ENCODE data around the gene PCLO. TPM values are rescaled to one million over a fixed set of nuclear protein-coding genes. Genes with fewer than 3 reads are reported as not detected.
A peak's percentile ranks its signal among the peaks of the same experiment; 100 is the strongest.

PCLO gene
- total RNA-seq, 1 experiment from 2014 or later: 3.1 TPM

GRCh38 chr7:83156006-83156405 lies 6.7 kb downstream of the PCLO start:
- Histone ChIP-seq H3K56ac (ENCODE audit: insufficient read length, low read depth, low read length) (no peak overlapping the region), H3K9ac (ENCODE audit: extremely low read depth, insufficient read length, low read length) (no peak overlapping the region), H4K91ac (ENCODE audit: insufficient read length, low read depth, low read length) (no peak overlapping the region), H3K27ac (ENCODE audit: insufficient read length, low read depth, low read length) (no peak overlapping the region), H2BK20ac (ENCODE audit: low read depth, low read length, poor library complexity, severe bottlenecking) (no peak overlapping the region), H3K4me2 (ENCODE audit: insufficient read depth, insufficient read length, low read length) (no peak overlapping the region), H4K5ac (ENCODE audit: insufficient read length, low read depth, low read length) (no peak overlapping the region), H2BK12ac (ENCODE audit: insufficient read length, low read depth, low read length) (no peak overlapping the region), H3K23me2 (ENCODE audit: insufficient read length, low read depth, low read length, poor library complexity, severe bottlenecking) (no peaks in the 10 kb centered on the region), H3K23ac (ENCODE audit: insufficient read length, low read depth, low read length) (no peak overlapping the region), H3K4ac (ENCODE audit: low read depth, low read length) (no peak overlapping the region), H4K8ac (replicated peaks; ENCODE audit: insufficient read length, low read depth, low read length) (no peak overlapping the region), H2AFZ (ENCODE audit: low read length) (no peak overlapping the region), H4K20me1 (ENCODE audit: control insufficient read depth, insufficient read depth, insufficient read length) (no peaks in the 10 kb centered on the region), H3K9me3 (ENCODE audit: control insufficient read depth, low read depth, low read length) (no peaks in the 10 kb centered on the region), H3K14ac (ENCODE audit: insufficient read depth, low read length) (no peak overlapping the region), H2BK5ac (ENCODE audit: insufficient read length, low read length) (no peak overlapping the region), H3K79me2 (ENCODE audit: insufficient read depth, low read length) (no peaks in the 10 kb centered on the region), H3K79me1 (ENCODE audit: insufficient read depth, low read depth, low read length, poor library complexity, severe bottlenecking) (no peaks in the 10 kb centered on the region), H3K18ac (ENCODE audit: insufficient read length, low read depth, low read length) (no peak overlapping the region), H3K27me3 (ENCODE audit: insufficient read depth, low read length) (no peaks in the 10 kb centered on the region), H3K4me1 (ENCODE audit: insufficient read depth, low read length) (no peaks in the 10 kb centered on the region), H3T11ph (ENCODE audit: low read length) (no peak overlapping the region), H2AK5ac (ENCODE audit: insufficient read length, low read length) (no peak overlapping the region), H2BK15ac (ENCODE audit: low read depth, low read length) (no peak overlapping the region), H2BK120ac (ENCODE audit: low read depth, low read length, poor library complexity, severe bottlenecking) (no peak overlapping the region)
- Mint-ChIP-seq H3K36me3 (ENCODE audit: insufficient read depth in 1 of 3, low read depth in 3 of 3) (peaks cover 9 to 19% (median 13%) of the 10 kb centered on the region in 3 experiments), H3K4me1 (peaks cover 6 to 7% of the 10 kb centered on the region in 2 experiments), H3K27me3 (ENCODE audit: low read depth) (no peaks in the 10 kb centered on the region), H3K27ac (peak overlapping the region in 2 of 3 experiments; percentile 5 to 33; a peak in 2 of 7 replicates), H3K4me3 (no peak overlapping the region), H3K9me3 (no peaks in the 10 kb centered on the region)
- no peak for DNase-seq
- no peak for TF ChIP-seq CTCF (conservative IDR thresholded peaks at IDR 0.05)
- no CpG with 5 or more reads among the region's 3 CpGs for WGBS (ENCODE audit: extremely low coverage, insufficient read length, low lambda C conversion rate)
